Left hindlimb (tissue), 1 donor: ENCODE results near the gene FGD2.

Experiments
- DNase-seq: peaks from one replicate; pipeline ENCODE4 v3.0.0-alpha.2; 2018

The FGD2 gene, protein sequence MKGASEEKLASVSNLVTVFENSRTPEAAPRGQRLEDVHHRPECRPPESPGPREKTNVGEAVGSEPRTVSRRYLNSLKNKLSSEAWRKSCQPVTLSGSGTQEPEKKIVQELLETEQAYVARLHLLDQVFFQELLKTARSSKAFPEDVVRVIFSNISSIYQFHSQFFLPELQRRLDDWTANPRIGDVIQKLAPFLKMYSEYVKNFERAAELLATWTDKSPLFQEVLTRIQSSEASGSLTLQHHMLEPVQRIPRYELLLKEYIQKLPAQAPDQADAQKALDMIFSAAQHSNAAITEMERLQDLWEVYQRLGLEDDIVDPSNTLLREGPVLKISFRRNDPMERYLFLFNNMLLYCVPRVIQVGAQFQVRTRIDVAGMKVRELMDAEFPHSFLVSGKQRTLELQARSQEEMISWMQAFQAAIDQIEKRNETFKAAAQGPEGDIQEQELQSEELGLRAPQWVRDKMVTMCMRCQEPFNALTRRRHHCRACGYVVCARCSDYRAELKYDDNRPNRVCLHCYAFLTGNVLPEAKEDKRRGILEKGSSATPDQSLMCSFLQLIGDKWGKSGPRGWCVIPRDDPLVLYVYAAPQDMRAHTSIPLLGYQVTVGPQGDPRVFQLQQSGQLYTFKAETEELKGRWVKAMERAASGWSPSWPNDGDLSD

GRCh38 chr6:37005061-37005810 lies at the start of gene FGD2:
Gene FGD2, plus strand, starts transcription at chr6:37005655. Its CDS starts 163 bp downstream, at chr6:37005818.
- peak; percentile 29 for DNase-seq

- no peak for DNase-seq
These were observed 49.6 kb upstream of the FGD2 start for GRCh38 chr6:36955671-36956445.

DNA sequence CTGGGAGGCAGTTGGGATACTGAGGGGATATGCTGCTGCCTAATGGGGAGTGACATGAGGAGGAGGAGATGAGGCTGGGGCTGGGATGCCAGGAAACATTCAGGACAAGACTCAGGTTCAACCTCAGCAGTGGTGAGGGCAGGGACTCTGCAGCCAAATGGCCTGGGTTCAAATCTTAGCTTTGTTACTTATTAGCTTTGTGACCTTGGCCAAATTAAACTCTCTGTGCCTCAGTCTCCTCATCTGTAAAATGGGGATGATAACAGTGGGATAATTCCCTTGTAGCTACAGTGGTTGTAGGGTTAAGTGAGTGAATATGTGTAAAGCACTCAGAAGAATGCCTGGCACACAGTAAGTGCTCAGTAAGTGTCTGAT lies 49.0 kb upstream of the FGD2 start:
- no peak for DNase-seq

GRCh38 chr6:36957773-36958271 lies 47.6 kb upstream of the FGD2 start:
- DNase-seq, result no peak

GRCh38 chr6:36958775-36959554 lies 46.5 kb upstream of the FGD2 start:
- DNase-seq, result no peak

DNA sequence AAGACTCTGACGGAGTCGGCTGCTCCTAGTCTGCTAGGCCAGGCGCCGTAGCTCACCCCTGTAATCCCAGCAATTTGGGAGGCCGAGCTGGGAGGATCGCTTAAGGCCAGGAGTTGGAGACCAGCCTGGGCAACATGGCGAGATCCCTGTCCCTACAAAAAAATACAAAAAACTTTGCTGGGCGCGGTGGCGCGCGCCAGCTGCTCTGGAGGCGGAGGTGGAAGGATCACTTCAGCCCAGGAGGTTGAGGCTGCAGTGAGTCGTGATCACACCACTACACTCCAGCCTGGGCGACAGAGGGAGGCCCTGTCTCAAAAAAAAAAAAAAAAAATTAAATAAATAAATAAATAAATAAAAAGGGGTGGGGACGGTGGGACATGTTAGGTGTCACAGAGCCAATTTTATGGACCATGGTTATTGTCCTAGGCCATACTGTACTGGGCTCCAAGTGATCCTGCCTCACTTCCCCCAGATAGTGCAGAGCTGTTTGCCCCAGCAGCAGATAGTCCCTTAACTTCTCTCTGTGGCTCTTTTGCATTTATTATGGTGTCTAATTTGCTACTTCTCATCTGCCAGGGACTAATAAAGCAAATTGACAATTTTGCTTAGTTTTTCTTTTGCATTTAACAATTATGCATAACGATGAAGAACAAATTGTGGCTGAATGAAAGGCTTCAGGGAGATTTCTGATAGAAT lies 45.8 kb upstream of the FGD2 start:
- no peak for DNase-seq

DNA sequence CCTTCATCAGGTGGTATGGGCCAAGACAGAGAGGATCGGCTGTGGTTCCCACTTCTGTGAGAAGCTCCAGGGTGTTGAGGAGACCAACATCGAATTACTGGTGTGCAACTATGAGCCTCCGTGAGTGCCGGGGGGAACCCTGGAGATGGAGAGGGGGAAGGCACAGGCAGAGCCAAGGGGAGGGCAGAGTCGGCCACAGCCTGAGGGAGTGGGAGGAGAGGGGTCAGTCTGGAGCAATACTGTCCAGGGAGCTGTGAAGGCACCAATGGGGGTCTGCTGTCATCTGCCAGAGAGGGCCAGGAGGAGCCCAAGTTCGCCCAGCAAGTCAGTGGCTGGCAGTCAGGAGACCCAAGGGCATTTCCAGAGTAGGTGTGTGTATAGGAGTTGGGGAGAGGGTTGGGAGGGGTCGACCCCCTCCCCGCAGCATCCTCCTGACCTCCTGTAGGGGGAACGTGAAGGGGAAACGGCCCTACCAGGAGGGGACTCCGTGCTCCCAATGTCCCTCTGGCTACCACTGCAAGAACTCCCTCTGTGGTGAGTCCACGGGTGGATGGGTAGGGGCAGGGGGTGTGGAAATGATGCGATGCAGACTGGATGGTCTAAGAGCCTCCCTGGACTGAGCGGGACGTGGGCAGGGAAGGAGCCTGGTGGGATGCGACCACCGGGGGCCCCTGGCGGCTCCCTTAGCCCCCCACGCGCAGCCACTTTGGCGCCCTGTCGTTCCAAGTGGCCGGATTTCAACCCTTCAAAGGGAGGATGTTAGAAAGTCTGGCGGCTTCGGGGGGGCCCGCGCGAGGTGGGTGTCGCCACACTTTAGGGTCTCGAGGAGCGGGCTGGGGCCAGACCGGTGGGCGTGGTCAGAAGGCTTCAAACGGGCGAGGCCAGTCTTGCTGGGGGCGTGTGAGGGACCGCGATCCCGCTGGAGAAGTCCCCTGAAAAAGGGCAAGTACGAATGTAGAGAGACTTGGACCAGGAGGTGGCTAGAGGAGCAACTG lies 43.7 kb upstream of the FGD2 start:
- DNase-seq, result no peak

DNA sequence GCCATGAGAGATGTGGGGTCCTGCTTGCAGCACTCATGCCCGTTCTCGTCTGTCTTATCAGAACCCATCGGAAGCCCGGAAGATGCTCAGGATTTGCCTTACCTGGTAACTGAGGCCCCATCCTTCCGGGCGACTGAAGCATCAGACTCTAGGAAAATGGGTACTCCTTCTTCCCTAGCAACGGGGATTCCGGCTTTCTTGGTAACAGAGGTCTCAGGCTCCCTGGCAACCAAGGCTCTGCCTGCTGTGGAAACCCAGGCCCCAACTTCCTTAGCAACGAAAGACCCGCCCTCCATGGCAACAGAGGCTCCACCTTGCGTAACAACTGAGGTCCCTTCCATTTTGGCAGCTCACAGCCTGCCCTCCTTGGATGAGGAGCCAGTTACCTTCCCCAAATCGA lies 42.6 kb upstream of the FGD2 start:
- DNase-seq, result peak; percentile 54

DNA sequence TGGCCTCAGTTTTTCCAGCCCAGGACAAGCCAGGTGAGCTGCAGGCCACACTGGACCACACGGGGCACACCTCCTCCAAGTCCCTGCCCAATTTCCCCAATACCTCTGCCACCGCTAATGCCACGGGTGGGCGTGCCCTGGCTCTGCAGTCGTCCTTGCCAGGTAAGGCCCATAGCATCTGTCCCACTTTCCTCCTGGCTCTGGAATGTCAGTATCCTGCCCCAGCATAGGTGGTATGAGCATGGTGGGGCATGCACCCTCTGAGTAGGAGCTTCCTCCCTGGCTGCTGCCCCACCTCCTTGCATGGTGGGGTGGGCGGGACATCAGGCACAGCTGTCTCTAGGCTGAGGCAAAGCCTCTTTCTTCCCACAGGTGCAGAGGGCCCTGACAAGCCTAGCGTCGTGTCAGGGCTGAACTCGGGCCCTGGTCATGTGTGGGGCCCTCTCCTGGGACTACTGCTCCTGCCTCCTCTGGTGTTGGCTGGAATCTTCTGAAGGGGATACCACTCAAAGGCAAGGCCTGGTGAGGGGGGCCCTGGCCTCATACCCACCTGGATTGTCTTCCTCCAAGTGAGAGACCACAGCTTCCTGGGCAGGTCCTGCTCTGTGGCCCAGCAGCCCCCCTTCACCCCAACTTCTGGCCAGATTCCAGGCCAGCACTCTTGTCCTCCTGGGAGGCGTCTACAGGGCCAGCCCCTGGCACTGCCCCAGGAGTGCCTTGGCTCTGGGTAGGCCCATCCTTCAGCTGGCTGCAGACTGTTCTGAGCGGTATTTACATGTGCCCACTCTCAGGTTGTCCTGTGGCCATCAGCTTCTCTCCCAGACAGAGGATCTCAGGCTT lies 41.8 kb upstream of the FGD2 start:
- no peak for DNase-seq

GRCh38 chr6:36964349-36964748 lies 41.1 kb upstream of the FGD2 start:
- DNase-seq, result no peak

- no peak for DNase-seq
These were observed 40.5 kb upstream of the FGD2 start for GRCh38 chr6:36964908-36965307.

- DNase-seq, result no peak
These were observed 38.2 kb upstream of the FGD2 start for GRCh38 chr6:36967301-36967700.

- DNase-seq, result no peak
These were observed 37.7 kb upstream of the FGD2 start for GRCh38 chr6:36967757-36968156.

GRCh38 chr6:36968266-36968977 lies 37.0 kb upstream of the FGD2 start:
- DNase-seq, result no peak

- DNase-seq, result no peak
These were observed 36.2 kb upstream of the FGD2 start for GRCh38 chr6:36969240-36969691.

- no peak for DNase-seq
These were observed 35.2 kb upstream of the FGD2 start for GRCh38 chr6:36969988-36970891.
